HL-60 (cell line): ENCODE data around the gene ATRNL1.

ENCODE experiments used
- DNase-seq, 2 experiments: peaks; one replicate each; pipeline ENCODE4 v3.0.0-alpha.2; 2010 to 2020; ENCODE audit warnings: low read depth in 1 of 2, low spot score in 1 of 2
- H3K27ac ChIP-seq: fragments of 250-450 bp; sonication (Bioruptor Pico); replicated peaks from 2 replicates; pipeline ENCODE4 v1.5.1; 2020; ENCODE audit warnings: mild to moderate bottlenecking, moderate library complexity
- H3K27me3 ChIP-seq: fragments of 250-450 bp; sonication (Bioruptor Pico); 2 replicates; pipeline ENCODE4 v1.5.1; 2021; ENCODE audit warnings: mild to moderate bottlenecking, moderate library complexity; ENCODE audit not compliant: insufficient read depth, poor library complexity, severe bottlenecking
- H3K4me3 ChIP-seq: replicated peaks from 2 replicates; pipeline ENCODE4 v1.5.1; 2011; ENCODE audit warnings: mild to moderate bottlenecking, control low read depth, low read length; ENCODE audit not compliant: insufficient read depth
- GABPA ChIP-seq: IDR thresholded peaks from 2 replicates; pipeline ENCODE4 v1.6.1; 2012; ENCODE audit warnings: low read depth
- POLR2AphosphoS5 ChIP-seq: IDR thresholded peaks from 2 replicates; pipeline ENCODE4 v1.6.1; 2012; ENCODE audit warnings: low read depth
- REST ChIP-seq: IDR thresholded peaks from 2 replicates; pipeline ENCODE4 v1.6.1; 2012; ENCODE audit warnings: low read depth; ENCODE audit not compliant: insufficient replicate concordance
- SPI1 ChIP-seq: IDR thresholded peaks from 2 replicates; pipeline ENCODE4 v1.6.1; 2012; ENCODE audit warnings: low read depth, mild to moderate bottlenecking, borderline replicate concordance
- TF ChIP-seq, protein P1 (sequence below): IDR thresholded peaks from one replicate; pipeline ENCODE4 v1.5.1; 2011; ENCODE audit warnings: low read length, control low read depth, inconsistent platforms; ENCODE audit not compliant: insufficient read depth

The ATRNL1 gene

GRCh38 chr10:115065801-115066200 lies 27.4 kb upstream of the ATRNL1 start:
- Histone ChIP-seq H3K4me3 (no peak overlapping the region), H3K27ac (no peak overlapping the region), H3K27me3 (no peaks in the 10 kb centered on the region)
- TF ChIP-seq, protein P1, sequence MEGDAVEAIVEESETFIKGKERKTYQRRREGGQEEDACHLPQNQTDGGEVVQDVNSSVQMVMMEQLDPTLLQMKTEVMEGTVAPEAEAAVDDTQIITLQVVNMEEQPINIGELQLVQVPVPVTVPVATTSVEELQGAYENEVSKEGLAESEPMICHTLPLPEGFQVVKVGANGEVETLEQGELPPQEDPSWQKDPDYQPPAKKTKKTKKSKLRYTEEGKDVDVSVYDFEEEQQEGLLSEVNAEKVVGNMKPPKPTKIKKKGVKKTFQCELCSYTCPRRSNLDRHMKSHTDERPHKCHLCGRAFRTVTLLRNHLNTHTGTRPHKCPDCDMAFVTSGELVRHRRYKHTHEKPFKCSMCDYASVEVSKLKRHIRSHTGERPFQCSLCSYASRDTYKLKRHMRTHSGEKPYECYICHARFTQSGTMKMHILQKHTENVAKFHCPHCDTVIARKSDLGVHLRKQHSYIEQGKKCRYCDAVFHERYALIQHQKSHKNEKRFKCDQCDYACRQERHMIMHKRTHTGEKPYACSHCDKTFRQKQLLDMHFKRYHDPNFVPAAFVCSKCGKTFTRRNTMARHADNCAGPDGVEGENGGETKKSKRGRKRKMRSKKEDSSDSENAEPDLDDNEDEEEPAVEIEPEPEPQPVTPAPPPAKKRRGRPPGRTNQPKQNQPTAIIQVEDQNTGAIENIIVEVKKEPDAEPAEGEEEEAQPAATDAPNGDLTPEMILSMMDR: no peak
- DNase-seq: no peak

GRCh38 chr10:115066528-115066927 lies 26.6 kb upstream of the ATRNL1 start:
- Histone ChIP-seq H3K4me3 (no peak overlapping the region), H3K27ac (no peak overlapping the region), H3K27me3 (no peaks in the 10 kb centered on the region)
- no peak for DNase-seq
- TF ChIP-seq POLR2AphosphoS5 (no peak), REST (no peak)
- TF ChIP-seq, protein P1: no peak

DNA sequence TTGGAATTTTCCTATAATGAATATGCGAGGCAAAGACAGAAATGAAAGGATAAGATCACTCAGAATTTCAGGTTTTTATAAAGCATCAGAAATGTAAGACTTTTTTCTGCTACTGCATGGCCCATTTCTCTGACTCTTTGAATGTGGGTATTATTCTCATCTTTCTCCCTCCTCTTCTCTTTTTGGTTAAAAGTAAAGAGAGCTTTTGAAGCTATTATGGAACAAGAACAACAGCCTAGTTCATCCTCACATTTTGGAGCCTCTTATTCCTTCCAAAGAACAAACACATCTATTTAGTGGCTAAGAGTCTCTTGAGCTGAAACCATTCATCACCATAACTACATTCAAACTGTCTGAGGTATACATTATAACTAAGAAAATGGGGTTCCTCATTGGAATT lies 19.4 kb upstream of the ATRNL1 start:
- no peak for DNase-seq
- Histone ChIP-seq H3K27ac (no peak overlapping the region), H3K4me3 (no peak overlapping the region), H3K27me3 (no peaks in the 10 kb centered on the region)
- no peak for TF ChIP-seq POLR2AphosphoS5
- TF ChIP-seq, protein P1: no peak
- TF ChIP-seq SPI1: no peak
- no peak for TF ChIP-seq REST
- TF ChIP-seq GABPA: no peak

DNA sequence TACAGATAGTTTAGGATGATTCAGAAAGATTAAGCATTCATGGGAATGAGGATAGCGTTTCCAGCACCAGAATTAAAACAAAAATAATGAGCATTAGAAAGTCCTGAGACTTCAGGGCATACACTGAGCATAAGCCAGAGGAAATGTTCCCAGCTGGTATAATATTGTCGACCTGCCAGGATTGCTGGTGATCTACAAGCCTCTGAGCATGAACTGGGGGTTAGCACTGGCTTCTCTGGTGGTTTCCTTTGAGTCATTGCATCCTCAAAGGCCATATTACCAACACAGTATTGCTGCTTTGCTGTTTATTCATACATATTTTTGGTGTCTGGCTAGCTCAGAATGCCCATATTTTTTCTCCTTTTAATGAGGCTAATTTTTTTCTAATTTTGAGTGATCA lies 10.7 kb upstream of the ATRNL1 start:
- TF ChIP-seq, protein P1: no peak
- TF ChIP-seq POLR2AphosphoS5: no peak
- TF ChIP-seq SPI1: no peak
- no peak for TF ChIP-seq REST
- TF ChIP-seq GABPA: no peak
- no peak overlapping the region for H3K27ac ChIP-seq
- DNase-seq: no peak
- no peaks in the 10 kb centered on the region for H3K27me3 ChIP-seq
- H3K4me3 ChIP-seq: no peak overlapping the region
